H9 (cell line): Measurements from ENCODE around the gene TP53INP2. TPM values are rescaled to one million over a fixed set of nuclear protein-coding genes. Genes with fewer than 3 reads are reported as not detected.

ENCODE experiments used
- DNase-seq: peaks from one replicate; pipeline ENCODE4 v3.0.0-alpha.2; 2017
- H2AFZ ChIP-seq: one replicate; pipeline ENCODE4 v1.6.1; 2013; ENCODE audit warnings: mild to moderate bottlenecking, low read length, control low read depth, moderate library complexity
- H2AK5ac ChIP-seq: 2 replicates; pipeline ENCODE4 v1.6.1; 2013; ENCODE audit warnings: low read length, control low read depth, mixed read lengths; ENCODE audit not compliant: insufficient read length
- H2BK120ac ChIP-seq: one replicate; pipeline ENCODE4 v1.6.1; 2013; ENCODE audit warnings: low read depth, mild to moderate bottlenecking, low read length, control low read depth, inconsistent platforms; ENCODE audit not compliant: poor library complexity, severe bottlenecking
- H2BK12ac ChIP-seq: 2 replicates; pipeline ENCODE4 v1.6.1; 2013; ENCODE audit warnings: low read length, control low read depth, mixed read lengths, low read depth; ENCODE audit not compliant: insufficient read length
- H2BK15ac ChIP-seq: 2 replicates; pipeline ENCODE4 v1.6.1; 2013; ENCODE audit warnings: low read depth, low read length, control low read depth
- H2BK20ac ChIP-seq: one replicate; pipeline ENCODE4 v1.6.1; 2013; ENCODE audit warnings: low read depth, mild to moderate bottlenecking, low read length, control low read depth, inconsistent platforms; ENCODE audit not compliant: poor library complexity, severe bottlenecking
- H2BK5ac ChIP-seq: 2 replicates; pipeline ENCODE4 v1.6.1; 2013; ENCODE audit warnings: low read length, control low read depth, mixed read lengths; ENCODE audit not compliant: insufficient read length
- H3K14ac ChIP-seq: 2 replicates; pipeline ENCODE4 v1.6.1; 2013; ENCODE audit warnings: low read length, control low read depth; ENCODE audit not compliant: insufficient read depth
- H3K18ac ChIP-seq: 2 replicates; pipeline ENCODE4 v1.6.1; 2013; ENCODE audit warnings: low read depth, mild to moderate bottlenecking, mixed read lengths, low read length, control low read depth; ENCODE audit not compliant: insufficient read length
- H3K23ac ChIP-seq: 2 replicates; pipeline ENCODE4 v1.6.1; 2013; ENCODE audit warnings: low read length, control low read depth, mixed read lengths, low read depth; ENCODE audit not compliant: insufficient read length
- H3K23me2 ChIP-seq: 2 replicates; pipeline ENCODE4 v1.6.1; 2013; ENCODE audit warnings: low read depth, mild to moderate bottlenecking, mixed read lengths, low read length, control low read depth; ENCODE audit not compliant: insufficient read length, poor library complexity, severe bottlenecking
- H3K27ac ChIP-seq: 2 replicates; pipeline ENCODE4 v1.5.1; 2013; ENCODE audit warnings: low read length, control low read depth, mixed read lengths, low read depth; ENCODE audit not compliant: insufficient read length
- H3K27me3 ChIP-seq: 2 replicates; pipeline ENCODE4 v1.6.1; 2013; ENCODE audit warnings: low read length, control low read depth, inconsistent platforms; ENCODE audit not compliant: insufficient read depth
- H3K4ac ChIP-seq: 2 replicates; pipeline ENCODE4 v1.6.1; 2013; ENCODE audit warnings: low read depth, mild to moderate bottlenecking, control low read depth, inconsistent platforms, low read length, moderate library complexity
- H3K4me1 ChIP-seq: 2 replicates; pipeline ENCODE4 v1.6.1; 2013; ENCODE audit warnings: low read length, control low read depth, inconsistent platforms; ENCODE audit not compliant: insufficient read depth
- H3K4me2 ChIP-seq: 2 replicates; pipeline ENCODE4 v1.6.1; 2013; ENCODE audit warnings: low read length, control low read depth, mixed read lengths; ENCODE audit not compliant: insufficient read length, insufficient read depth
- H3K56ac ChIP-seq: 2 replicates; pipeline ENCODE4 v1.6.1; 2013; ENCODE audit warnings: low read depth, mild to moderate bottlenecking, mixed read lengths, low read length, control low read depth; ENCODE audit not compliant: insufficient read length
- H3K79me1 ChIP-seq: 2 replicates; pipeline ENCODE4 v1.6.1; 2013; ENCODE audit warnings: low read depth, mild to moderate bottlenecking, moderate library complexity, low read length, control low read depth, inconsistent platforms; ENCODE audit not compliant: insufficient read depth, poor library complexity, severe bottlenecking
- H3K79me2 ChIP-seq: 2 replicates; pipeline ENCODE4 v1.6.1; 2013; ENCODE audit warnings: low read length, control low read depth, inconsistent platforms; ENCODE audit not compliant: insufficient read depth
- H3K9ac ChIP-seq: 2 replicates; pipeline ENCODE4 v1.6.1; 2013; ENCODE audit warnings: low read length, control low read depth, mixed read lengths; ENCODE audit not compliant: insufficient read length; ENCODE audit errors: extremely low read depth
- H3K9me3 ChIP-seq: one replicate; pipeline ENCODE4 v1.6.1; 2013; ENCODE audit warnings: low read depth, low read length, inconsistent platforms; ENCODE audit not compliant: control insufficient read depth
- H3T11ph ChIP-seq: one replicate; pipeline ENCODE4 v1.6.1; 2013; ENCODE audit warnings: mild to moderate bottlenecking, low read length, control low read depth, inconsistent platforms
- H4K20me1 ChIP-seq: one replicate; pipeline ENCODE4 v1.6.1; 2013; ENCODE audit not compliant: control insufficient read depth, insufficient read length, insufficient read depth
- H4K5ac ChIP-seq: 2 replicates; pipeline ENCODE4 v1.6.1; 2013; ENCODE audit warnings: low read depth, mild to moderate bottlenecking, mixed read lengths, low read length, control low read depth; ENCODE audit not compliant: insufficient read length
- H4K8ac ChIP-seq: replicated peaks from 2 replicates; pipeline ENCODE4 v1.6.1; 2013; ENCODE audit warnings: low read length, control low read depth, mixed read lengths, low read depth; ENCODE audit not compliant: insufficient read length
- H4K91ac ChIP-seq: 2 replicates; pipeline ENCODE4 v1.6.1; 2013; ENCODE audit warnings: low read depth, mild to moderate bottlenecking, moderate library complexity, mixed read lengths, low read length, control low read depth; ENCODE audit not compliant: insufficient read length
- H3K27ac Mint-ChIP-seq, 3 experiments: 2 replicates in 2 of 3; 3 replicates in 1 of 3; pipeline ENCODE4 v1.8.0; 2020 to 2021; ENCODE audit warnings: mixed read lengths in 3 of 3, mild to moderate bottlenecking in 1 of 3, moderate library complexity in 1 of 3
- H3K27me3 Mint-ChIP-seq: 2 replicates; pipeline ENCODE4 v1.8.0; 2021; ENCODE audit warnings: low read depth, mild to moderate bottlenecking, moderate library complexity, mixed read lengths
- H3K36me3 Mint-ChIP-seq, 3 experiments: 2 replicates in 2 of 3; 3 replicates in 1 of 3; pipeline ENCODE4 v1.8.0; 2020 to 2021; ENCODE audit warnings: low read depth in 3 of 3, mixed read lengths in 3 of 3; ENCODE audit not compliant: insufficient read depth in 1 of 3
- H3K4me1 Mint-ChIP-seq, 2 experiments: 2 replicates each; pipeline ENCODE4 v1.8.0; 2020; ENCODE audit warnings: mixed read lengths in 2 of 2
- H3K4me3 Mint-ChIP-seq, 2 experiments: 2 replicates in 1 of 2; 3 replicates in 1 of 2; pipeline ENCODE4 v1.8.0; 2020 to 2021; ENCODE audit warnings: mild to moderate bottlenecking in 2 of 2, mixed read lengths in 2 of 2, moderate library complexity in 1 of 2
- H3K9me3 Mint-ChIP-seq, 2 experiments: 2 replicates in 1 of 2; 3 replicates in 1 of 2; pipeline ENCODE4 v1.8.0; 2020; ENCODE audit warnings: mild to moderate bottlenecking in 2 of 2, mixed read lengths in 2 of 2, moderate library complexity in 1 of 2
- CTCF ChIP-seq: fragments of 200-600 bp; sonication (generic); conservative IDR thresholded peaks from 3 replicates; pipeline ENCODE4 v1.8.0; 2021; ENCODE audit warnings: antibody characterized with exemption, mild to moderate bottlenecking
- WGBS: extraction: QIAGEN DNeasy Blood & Tissue Kit; methylation state at CpG from one replicate; pipeline ENCODE4 v1.1.7; 2013; ENCODE audit warnings: missing lambda C conversion rate, low lambda C conversion rate, mixed read lengths; ENCODE audit not compliant: insufficient read length; ENCODE audit errors: extremely low coverage; 5-methylcytosine and 5-hydroxymethylcytosine counted together
- total RNA-seq: library from RNA; stranded (reverse); gene quantifications from 2 replicates; pipeline ENCODE4 v1.2.1, GENCODE V29; 2021

Gene TP53INP2
- total RNA-seq, 1 experiment from 2014 or later, result 8.0 TPM

- Histone ChIP-seq H3K9me3 (no peaks in the 10 kb centered on the region), H3T11ph (no peak overlapping the region), H2BK5ac (no peak overlapping the region), H2BK20ac (no peak overlapping the region), H4K8ac (no peak overlapping the region), H2BK12ac (no peak overlapping the region), H3K4me1 (no peaks in the 10 kb centered on the region), H2AFZ (no peak overlapping the region), H3K27me3 (no peaks in the 10 kb centered on the region), H3K23ac (no peak overlapping the region), H3K56ac (no peak overlapping the region), H2BK15ac (no peak overlapping the region), H2BK120ac (no peak overlapping the region), H3K14ac (no peak overlapping the region), H3K4me2 (no peak overlapping the region), H3K23me2 (no peaks in the 10 kb centered on the region), H3K4ac (no peak overlapping the region), H2AK5ac (no peak overlapping the region), H3K27ac (no peak overlapping the region), H3K18ac (no peak overlapping the region), H4K5ac (no peak overlapping the region), H4K20me1 (no peaks in the 10 kb centered on the region), H3K79me2 (no peaks in the 10 kb centered on the region; the same call in 1 of the 2 replicates), H3K9ac (no peak overlapping the region), H4K91ac (no peak overlapping the region), H3K79me1 (peaks cover 4% of the 10 kb centered on the region)
- H3K4me1 Mint-ChIP-seq, result no peaks in the 10 kb centered on the region
- DNase-seq, result no peak
- H3K27ac Mint-ChIP-seq, result no peak overlapping the region
- no peak overlapping the region for H3K4me3 Mint-ChIP-seq
- no CpG with 5 or more reads among the region's 1 CpG for WGBS
- TF ChIP-seq CTCF, result no peak
- peaks cover 0 to 4% (median 2%) of the 10 kb centered on the region in 3 experiments; a peak in 3 of 7 replicates for H3K36me3 Mint-ChIP-seq
- H3K27me3 Mint-ChIP-seq, result no peaks in the 10 kb centered on the region; the same call in 1 of the 2 replicates
- H3K9me3 Mint-ChIP-seq, result no peaks in the 10 kb centered on the region
Observed at GRCh38 chr20:34669094-34669493, 35.0 kb upstream of the TP53INP2 start.
